HCT116 (cell line): ENCODE measurements around the gene NEK9. TPM values are rescaled to one million over a fixed set of nuclear protein-coding genes. Genes with fewer than 3 reads are reported as not detected.
A peak's percentile ranks its signal among the peaks of the same experiment; 100 is the strongest.
"Not testable (repeated sequence)": the region's sequence is repeated elsewhere in the genome, so short reads cannot be mapped to it uniquely, and the experiment has no call there.

ENCODE experiments used
- ATAC-seq: fragments of 200-7000 bp; cut with Tn5 transposase; 2 replicates; pipeline ENCODE4 v1.9.1; 2020; ENCODE audit warnings: mild to moderate bottlenecking, moderate library complexity
- BruUV-seq: library from RNA; stranded (reverse); fragments of 400-500 nt; replicated peaks from 2 replicates; lab custom pipeline; 2021; lab: Mats Ljungman, UMichigan
- CTCF ChIA-PET: fragments of 300-600 bp; sonication (Branson Sonifier 250); formaldehyde crosslinking; loops from one replicate; lab custom pipeline; 2021; ENCODE audit warnings: antibody characterized with exemption; lab: Charles Lee
- POLR2A ChIA-PET: fragments of 300-600, 350-600 bp; sonication (Branson Sonifier 250); formaldehyde crosslinking; loops from one replicate; lab custom pipeline; 2021; ENCODE audit warnings: antibody characterized with exemption; lab: Charles Lee
- RAD21 ChIA-PET, 2 experiments: fragments of 300-600 bp; sonication (Branson Sonifier 250); formaldehyde crosslinking; loops; one replicate each; lab custom pipeline; 2023; ENCODE audit warnings: low total read pairs in 2 of 2; ENCODE audit not compliant: uncharacterized antibody in 2 of 2, unreplicated experiment in 2 of 2, low non-redundant PET in 1 of 2; lab: Charles Lee
- DNase-seq: peaks from one replicate; pipeline ENCODE4 v3.0.0-alpha.2; 2010; ENCODE audit warnings: low read depth, low spot score
- H2AFZ ChIP-seq: fragments of 200-600 bp; shearing (Covaris generic), sonication (generic); 2 replicates; pipeline ENCODE4 v1.6.1; 2017; ENCODE audit warnings: low read depth, mixed run types, mixed read lengths, antibody characterized with exemption, low read length; ENCODE audit not compliant: poor library complexity, severe bottlenecking
- H3K27ac ChIP-seq: 2 replicates; pipeline ENCODE4 v1.5.1; 2012; ENCODE audit warnings: low read depth, low read length
- H3K27me3 ChIP-seq: fragments of 200-600 bp; sonication (generic); 2 replicates; pipeline ENCODE4 v1.6.1; 2016; ENCODE audit warnings: mixed run types, low read length, mixed read lengths; ENCODE audit not compliant: insufficient read depth
- H3K36me3 ChIP-seq, 2 experiments: fragments of 200-500 bp in 1 of 2; fragments of 200-600 bp in 1 of 2; sonication (Bioruptor generic) in 1 of 2; sonication (generic) in 1 of 2; 2 replicates each; pipeline versions ENCODE4 v1.5.1 to v1.6.1; 2014 to 2016; ENCODE audit warnings: low read length in 2 of 2, inconsistent platforms in 1 of 2, mixed read lengths in 1 of 2, mixed run types in 1 of 2; ENCODE audit not compliant: insufficient read depth in 2 of 2, control insufficient read depth in 1 of 2
- H3K4me1 ChIP-seq, 2 experiments: fragments of 200-600 bp in 1 of 2; sonication (generic) in 1 of 2; 2 replicates each; pipeline versions ENCODE4 v1.5.1 to v1.6.1; 2012 to 2017; ENCODE audit warnings: low read length in 2 of 2, inconsistent platforms in 1 of 2, mild to moderate bottlenecking in 1 of 2, mixed read lengths in 1 of 2, mixed run types in 1 of 2, moderate library complexity in 1 of 2; ENCODE audit not compliant: insufficient read depth in 2 of 2, control insufficient read depth in 1 of 2
- H3K4me2 ChIP-seq: fragments of 200-600 bp; sonication (generic); 2 replicates; pipeline ENCODE4 v1.6.1; 2017; ENCODE audit warnings: mixed run types, low read length, mixed read lengths
- H3K4me3 ChIP-seq, 2 experiments: fragments of 200-600 bp in 1 of 2; sonication (generic) in 1 of 2; replicated peaks in 1 of 2; 2 replicates each; pipeline ENCODE4 v1.5.1; 2011 to 2016; ENCODE audit warnings: low read length in 2 of 2, control low read depth in 1 of 2, low read depth in 1 of 2, mild to moderate bottlenecking in 1 of 2, mixed read lengths in 1 of 2, mixed run types in 1 of 2
- H3K79me2 ChIP-seq: fragments of 200-600 bp; sonication (generic); 2 replicates; pipeline ENCODE4 v1.6.1; 2017; ENCODE audit warnings: mild to moderate bottlenecking, mixed run types, low read length, moderate library complexity, mixed read lengths; ENCODE audit not compliant: insufficient read depth
- H3K9ac ChIP-seq: fragments of 200-600 bp; sonication (generic); 2 replicates; pipeline ENCODE4 v1.6.1; 2016; ENCODE audit warnings: low read length, mixed read lengths
- H3K9me2 ChIP-seq: fragments of 200-600 bp; sonication (generic), shearing (Covaris generic); 2 replicates; pipeline ENCODE4 v1.6.1; 2017; ENCODE audit warnings: mixed run types, mild to moderate bottlenecking, moderate library complexity; ENCODE audit not compliant: insufficient read depth
- H3K9me3 ChIP-seq, 2 experiments: fragments of 200-500 bp in 1 of 2; fragments of 200-600 bp in 1 of 2; sonication (Bioruptor generic) in 1 of 2; sonication (generic) in 1 of 2; 2 replicates each; pipeline ENCODE4 v1.6.1; 2014 to 2017; ENCODE audit warnings: low read length in 2 of 2, mixed read lengths in 2 of 2, inconsistent platforms in 1 of 2, low read depth in 1 of 2, mild to moderate bottlenecking in 1 of 2, mixed run types in 1 of 2, moderate library complexity in 1 of 2; ENCODE audit not compliant: control insufficient read depth in 1 of 2, insufficient read depth in 1 of 2
- H4K20me1 ChIP-seq: fragments of 200-600 bp; sonication (generic), shearing (Covaris generic); 2 replicates; pipeline ENCODE4 v1.6.1; 2017; ENCODE audit warnings: mixed run types, mild to moderate bottlenecking, moderate library complexity; ENCODE audit not compliant: insufficient read depth
- CBX3 ChIP-seq: IDR thresholded peaks from 2 replicates; pipeline ENCODE4 v1.6.1; 2012; ENCODE audit warnings: low read depth
- EZH2 ChIP-seq: fragments of 200-600 bp; sonication (generic); IDR thresholded peaks from 2 replicates; pipeline ENCODE4 v1.6.1; 2017; ENCODE audit warnings: antibody characterized with exemption, mixed run types
- POLR2AphosphoS5 ChIP-seq: IDR thresholded peaks from 2 replicates; pipeline ENCODE4 v1.6.1; 2011; ENCODE audit warnings: mild to moderate bottlenecking, low read depth, low read length, moderate library complexity
- SIN3A ChIP-seq: IDR thresholded peaks from 2 replicates; pipeline ENCODE4 v1.6.1; 2012; ENCODE audit warnings: low read depth
- SP1 ChIP-seq: IDR thresholded peaks from 2 replicates; pipeline ENCODE4 v1.6.1; 2012; ENCODE audit warnings: low read depth
- YY1 ChIP-seq: IDR thresholded peaks from 2 replicates; pipeline ENCODE4 v1.6.1; 2011; ENCODE audit warnings: low read length, low read depth, moderate library complexity, mild to moderate bottlenecking; ENCODE audit not compliant: insufficient replicate concordance; ENCODE audit errors: extremely low read depth
- ZNF274 ChIP-seq: fragments of 200-500 bp; sonication (Bioruptor generic); IDR thresholded peaks from 2 replicates; pipeline ENCODE4 v1.6.1; 2014; ENCODE audit warnings: mild to moderate bottlenecking, low read depth, low read length, inconsistent platforms
- intact Hi-C: fragments of 100-400 bp; cut with micrococcal nuclease; formaldehyde crosslinking; loops from 2 replicates; pipeline ENCODE4 v1.10.0; 2022
- total RNA-seq: library from RNA; stranded (reverse); gene quantifications from one replicate; pipeline ENCODE4 v1.2.1, GENCODE V29; 2021; ENCODE audit not compliant: unreplicated experiment

NEK9 gene
- total RNA-seq, 1 experiment from 2014 or later = 64.4 TPM

DNA sequence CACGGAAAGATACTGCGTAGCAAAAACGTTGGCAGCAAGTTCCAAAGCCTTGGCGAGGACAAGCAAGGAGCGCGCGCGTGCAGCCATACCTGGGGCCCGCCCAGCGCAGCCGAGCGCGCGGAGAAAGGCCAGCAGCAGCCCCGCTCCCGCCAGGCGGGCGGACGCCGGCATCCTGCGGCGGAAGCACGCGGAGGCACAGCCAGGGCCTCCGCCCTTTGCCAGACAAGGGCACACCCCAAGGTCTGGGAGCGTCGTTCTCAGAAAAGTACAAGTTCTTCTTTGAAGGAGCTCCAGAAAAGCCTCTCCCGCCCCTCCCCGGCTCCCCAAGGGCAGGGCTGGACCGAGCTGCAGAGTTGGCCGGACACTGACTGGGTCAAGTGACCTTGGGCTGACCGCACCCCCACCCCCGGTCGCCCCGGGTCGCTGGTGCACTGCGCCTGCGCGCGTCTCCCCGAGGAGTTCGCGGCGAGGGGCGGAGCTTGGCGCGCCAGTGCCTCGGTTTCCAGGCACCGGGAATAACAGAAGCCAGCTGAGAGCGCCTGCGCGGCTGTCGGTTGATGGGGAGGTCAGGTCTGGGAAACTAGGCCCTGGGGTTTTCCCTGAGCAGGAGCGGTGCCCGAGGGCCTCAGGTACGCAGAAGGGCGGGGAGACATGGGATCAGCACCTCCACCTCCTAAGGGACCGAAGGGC is 57.6 kb downstream of the NEK9 start, which contains the start of gene ZC2HC1C (continued):
- TF ChIP-seq ZNF274 = no peak
- TF ChIP-seq CBX3 = no peak
- peak; percentile 82 for TF ChIP-seq POLR2AphosphoS5
- no peak for TF ChIP-seq SIN3A

DNA sequence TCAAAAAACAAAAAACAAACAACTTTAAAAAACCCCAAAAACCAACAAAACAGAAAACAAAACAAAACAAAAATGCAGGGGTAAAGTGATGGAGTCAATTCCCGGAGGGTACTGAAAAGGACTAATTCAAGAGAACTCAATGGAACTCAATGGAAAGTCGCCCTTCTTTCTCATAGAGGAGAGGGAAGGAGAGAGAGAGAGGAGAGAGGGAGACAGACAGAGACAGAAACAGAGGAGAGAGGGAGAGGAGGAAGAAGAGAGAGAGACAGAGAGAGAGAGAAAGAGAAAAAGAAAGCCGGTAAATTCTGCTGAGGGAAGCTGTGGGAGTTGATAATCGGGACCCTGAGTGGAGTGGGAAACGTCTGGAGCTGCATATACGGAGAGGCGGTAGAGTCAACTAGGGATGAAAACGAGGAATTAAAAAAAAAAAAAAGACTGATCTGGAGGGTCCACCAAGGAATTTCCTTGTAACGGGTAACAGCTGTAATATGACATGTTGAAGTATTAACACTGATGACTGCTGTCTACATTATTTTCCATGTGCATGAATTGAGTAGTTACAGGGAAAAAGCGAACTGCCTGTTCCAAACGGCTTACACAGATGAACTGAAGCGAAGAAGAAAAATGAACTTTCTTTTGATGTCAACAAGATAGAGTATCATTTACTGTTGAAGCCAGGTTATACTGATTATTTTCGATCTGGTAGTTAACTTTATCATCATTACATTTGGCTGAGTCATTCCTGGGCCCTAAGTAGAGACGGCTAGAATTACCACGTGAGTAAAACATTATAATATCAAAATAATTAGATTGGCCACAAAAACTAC is 58.3 kb downstream of the NEK9 start:
- peak overlapping the region; percentile 81 for H3K4me2 ChIP-seq
- H3K36me3 ChIP-seq = no peaks in the 10 kb centered on the region
- H3K9me2 ChIP-seq = no peaks in the 10 kb centered on the region
- peaks cover 14 to 28% of the 10 kb centered on the region in 2 experiments for H3K4me1 ChIP-seq
- peak overlapping the region; percentile 52 to 54 for H3K4me3 ChIP-seq
- TF ChIP-seq EZH2 (no peak), SP1 (peak; percentile 8; the same call in 1 of the 2 replicates), YY1 (no peak)
- ChIA-PET CTCF (no interaction called here), POLR2A (no interaction called here), RAD21 (no interaction called here)
- DNase-seq (no peak), ATAC-seq (no peak)
- no peak overlapping the region for H2AFZ ChIP-seq
- TSS peak; percentile 84 for BruUV-seq
- no peaks in the 10 kb centered on the region for H3K27me3 ChIP-seq
- peak overlapping the region; percentile 76 for H3K27ac ChIP-seq
- no peaks in the 10 kb centered on the region for H3K9me3 ChIP-seq
- peak overlapping the region; percentile 76 for H3K9ac ChIP-seq
- intact Hi-C loops = no loop called here
- peaks cover 2% of the 10 kb centered on the region; the same call in 1 of the 2 replicates for H3K79me2 ChIP-seq
- H4K20me1 ChIP-seq = no peaks in the 10 kb centered on the region

DNA sequence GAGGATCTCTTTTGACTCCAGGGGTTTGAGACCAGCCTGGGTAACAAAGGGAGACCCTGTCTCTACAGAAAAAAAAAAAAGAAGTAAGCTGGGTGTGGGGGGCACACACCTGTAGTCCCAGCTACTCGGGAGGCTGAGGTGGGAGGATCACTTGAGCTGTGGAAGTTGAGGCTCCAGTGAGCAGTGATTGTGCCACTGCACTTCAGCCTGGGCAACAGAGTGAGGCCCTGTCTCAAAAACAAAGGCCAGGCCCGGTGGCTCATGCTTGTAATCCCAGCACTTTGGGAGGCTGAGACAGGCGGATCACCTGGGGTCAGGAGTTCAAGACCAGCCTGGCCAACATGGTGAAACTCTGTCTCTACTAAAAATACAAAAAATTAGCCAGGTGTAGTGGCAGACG is 59.1 kb downstream of the NEK9 start:
- H3K4me3 ChIP-seq, ATAC-seq, DNase-seq, H3K79me2 ChIP-seq, H3K27me3 ChIP-seq, RAD21 ChIA-PET, H3K36me3 ChIP-seq, BruUV-seq, H4K20me1 ChIP-seq, H2AFZ ChIP-seq, POLR2A ChIA-PET, H3K9me3 ChIP-seq, CTCF ChIA-PET, intact Hi-C loops, H3K9me2 ChIP-seq: not testable (repeated sequence)
- H3K27ac ChIP-seq = 0 out of 2 replicates have a peak overlapping the region, but pooled peaks have one; percentile 76
- H3K4me2 ChIP-seq = peak overlapping the region; percentile 81
- 0 out of 2 replicates have a peak overlapping the region, but pooled peaks have one; percentile 76 for H3K9ac ChIP-seq
- peaks cover 16 to 35% of the 10 kb centered on the region in 2 experiments for H3K4me1 ChIP-seq
